PC-9 (cell line): Measurements from ENCODE around the gene TGFB1. TPM values are rescaled to one million over a fixed set of nuclear protein-coding genes. Genes with fewer than 3 reads are reported as not detected.

Experiments
- BruUV-seq: library from RNA; stranded (reverse); fragments of 400-500 nt; replicated peaks from 2 replicates; lab custom pipeline; 2021; lab: Mats Ljungman, UMichigan
- CTCF ChIA-PET: fragments of 300-600 bp; sonication (Branson Sonifier 250); formaldehyde crosslinking; loops from one replicate; lab custom pipeline; 2022; ENCODE audit warnings: antibody characterized with exemption; lab: Charles Lee
- POLR2A ChIA-PET: fragments of 300-600 bp; sonication (Branson Sonifier 250); formaldehyde crosslinking; loops from one replicate; lab custom pipeline; 2022; ENCODE audit warnings: antibody characterized with exemption; ENCODE audit not compliant: unreplicated experiment; lab: Charles Lee
- DNase-seq, 2 experiments: peaks; one replicate each; pipeline versions ENCODE4 v3.0.0 to v3.0.0-alpha.2; 2015 to 2022; ENCODE audit warnings: mixed read lengths in 1 of 2
- H2AFZ ChIP-seq: fragments of 200-600 bp; sonication (generic); 2 replicates; pipeline ENCODE4 v1.8.1; 2017; ENCODE audit warnings: antibody characterized with exemption
- H3F3A ChIP-seq: fragments of 200-600 bp; sonication (generic); 2 replicates; pipeline ENCODE4 v1.8.1; 2017; ENCODE audit warnings: antibody characterized with exemption, mild to moderate bottlenecking, low read depth; ENCODE audit not compliant: insufficient read depth
- H3K27ac ChIP-seq: fragments of 200-600 bp; sonication (generic); 2 replicates; pipeline ENCODE4 v1.6.1; 2016; ENCODE audit warnings: mixed run types
- H3K27me3 ChIP-seq: fragments of 200-600 bp; sonication (generic); 2 replicates; pipeline ENCODE4 v1.6.1; 2016; ENCODE audit warnings: low read depth, mixed run types; ENCODE audit not compliant: insufficient read depth
- H3K36me3 ChIP-seq: fragments of 200-600 bp; sonication (generic); 2 replicates; pipeline ENCODE4 v1.6.1; 2016; ENCODE audit warnings: low read depth, mixed run types
- H3K4me1 ChIP-seq: fragments of 200-600 bp; sonication (generic); replicated peaks from 2 replicates; pipeline ENCODE4 v1.6.1; 2016; ENCODE audit warnings: mixed run types; ENCODE audit not compliant: insufficient read depth
- H3K4me2 ChIP-seq: fragments of 200-600 bp; sonication (generic); 2 replicates; pipeline ENCODE4 v1.6.1; 2017; ENCODE audit warnings: mixed run types
- H3K4me3 ChIP-seq: fragments of 200-600 bp; sonication (generic); 2 replicates; pipeline ENCODE4 v1.6.1; 2016; ENCODE audit warnings: mixed run types
- H3K79me2 ChIP-seq: fragments of 200-600 bp; sonication (generic); 2 replicates; pipeline ENCODE4 v1.6.1; 2017; ENCODE audit warnings: low read depth, mixed run types
- H3K9me2 ChIP-seq: fragments of 200-600 bp; sonication (generic); 2 replicates; pipeline ENCODE4 v1.8.1; 2017; ENCODE audit warnings: mild to moderate bottlenecking; ENCODE audit not compliant: insufficient read depth
- H3K9me3 ChIP-seq: fragments of 200-600 bp; sonication (generic); 2 replicates; pipeline ENCODE4 v1.8.1; 2016; ENCODE audit warnings: low read depth; ENCODE audit not compliant: insufficient read depth
- H4K20me1 ChIP-seq: fragments of 200-600 bp; sonication (generic); 2 replicates; pipeline ENCODE4 v1.8.1; 2017; ENCODE audit not compliant: insufficient read depth
- CTCF ChIP-seq: fragments of 200-600 bp; sonication (generic); conservative IDR thresholded peaks from 2 replicates; pipeline ENCODE4 v1.6.1; 2017; ENCODE audit warnings: mixed run types, antibody characterized with exemption, mild to moderate bottlenecking, moderate library complexity
- EZH2 ChIP-seq: fragments of 200-600 bp; sonication (generic); IDR thresholded peaks from 2 replicates; pipeline ENCODE4 v1.8.0; 2017; ENCODE audit warnings: antibody characterized with exemption, low read depth
- intact Hi-C: fragments of 100-400 bp; cut with micrococcal nuclease; formaldehyde crosslinking; loops from one replicate; pipeline ENCODE4 v1.10.0; 2022; ENCODE audit not compliant: unreplicated experiment
- total RNA-seq: library from RNA; stranded (reverse); gene quantifications from 2 replicates; pipeline ENCODE4 v1.2.3, GENCODE V29; 2021

Gene TGFB1
- total RNA-seq, 1 experiment from 2014 or later = 67.9 TPM

- H4K20me1 ChIP-seq = peaks cover 15% of the 10 kb centered on the region
- H3K9me2 ChIP-seq = no peaks in the 10 kb centered on the region
- H3K9me3 ChIP-seq = no peaks in the 10 kb centered on the region
- no peaks in the 10 kb centered on the region for H3K79me2 ChIP-seq
- H2AFZ ChIP-seq = no peak overlapping the region
- TF ChIP-seq EZH2 = no peak
- TF ChIP-seq CTCF = no peak
- peaks cover 18% of the 10 kb centered on the region; the same call in 1 of the 2 replicates for H3F3A ChIP-seq
- peaks cover 26% of the 10 kb centered on the region for H3K36me3 ChIP-seq
- no peaks in the 10 kb centered on the region for H3K4me1 ChIP-seq
- ChIA-PET POLR2A (interaction anchor here (0.5 to 0.6 kb wide), 2 partner anchors 346 to 490 kb away, joined by 4 read pairs; no protein-coding TSS in a partner anchor), CTCF (interaction anchor here (0.6 kb wide), 1 partner anchor 21 kb away, joined by 3 read pairs; no protein-coding TSS in a partner anchor)
- no peak for DNase-seq
- no peak overlapping the region for H3K27ac ChIP-seq
- intact Hi-C loops = no loop called here
- BruUV-seq = no TSS peak
- no peak overlapping the region for H3K4me3 ChIP-seq
- no peaks in the 10 kb centered on the region for H3K27me3 ChIP-seq
- H3K4me2 ChIP-seq = no peak overlapping the region
These were observed 53.2 kb downstream of the TGFB1 start for GRCh38 chr19:41300555-41300954.

- Histone ChIP-seq H3K79me2 (no peaks in the 10 kb centered on the region), H3K4me2 (no peak overlapping the region), H3K4me1 (no peaks in the 10 kb centered on the region), H3K4me3 (no peak overlapping the region), H3K27ac (no peak overlapping the region), H3K9me3 (no peaks in the 10 kb centered on the region), H2AFZ (no peak overlapping the region), H3K36me3 (peaks cover 32% of the 10 kb centered on the region), H3K27me3 (no peaks in the 10 kb centered on the region), H4K20me1 (peaks cover 15% of the 10 kb centered on the region), H3K9me2 (no peaks in the 10 kb centered on the region), H3F3A (peaks cover 18% of the 10 kb centered on the region; the same call in 1 of the 2 replicates)
- POLR2A ChIA-PET = no interaction called here
- CTCF ChIA-PET = no interaction called here
- BruUV-seq = no TSS peak
- TF ChIP-seq CTCF (no peak), EZH2 (no peak)
- intact Hi-C loops = no loop called here
- no peak for DNase-seq
These were observed 54.0 kb downstream of the TGFB1 start for GRCh38 chr19:41299755-41300089.

GRCh38 chr19:41299046-41299754 is 54.5 kb downstream of the TGFB1 start:
- no peak for DNase-seq
- no peaks in the 10 kb centered on the region for H3K4me1 ChIP-seq
- peaks cover 15% of the 10 kb centered on the region for H4K20me1 ChIP-seq
- CTCF ChIA-PET = no interaction called here
- H3K9me3 ChIP-seq = no peaks in the 10 kb centered on the region
- no peak for TF ChIP-seq CTCF
- TF ChIP-seq EZH2 = no peak
- H3K27ac ChIP-seq = no peak overlapping the region
- no peaks in the 10 kb centered on the region for H3K79me2 ChIP-seq
- POLR2A ChIA-PET = no interaction called here
- no peaks in the 10 kb centered on the region for H3K9me2 ChIP-seq
- H3F3A ChIP-seq = peaks cover 18% of the 10 kb centered on the region; the same call in 1 of the 2 replicates
- no peak overlapping the region for H3K4me3 ChIP-seq
- no peaks in the 10 kb centered on the region for H3K27me3 ChIP-seq
- no TSS peak for BruUV-seq
- H2AFZ ChIP-seq = no peak overlapping the region
- H3K36me3 ChIP-seq = peaks cover 37% of the 10 kb centered on the region
- no peak overlapping the region for H3K4me2 ChIP-seq
- intact Hi-C loops = no loop called here
